ENCODE results near the gene SACM1L. TPM values are rescaled to one million over a fixed set of nuclear protein-coding genes. Genes with fewer than 3 reads are reported as not detected.

SACM1L gene
- total and polyA plus RNA-seq, 2 of the 13 experiments (the other 11 are each of a cell fraction or from before 2014, with no cell fraction given), result 15.1 to 27.8 TPM

- no peak for TF ChIP-seq DBP (CRISPR knock-in tag; IDR thresholded peaks at IDR 0.05; ENCODE audit: not compliant biosample characterization)
- no peak for TF ChIP-seq TRAFD1 (CRISPR knock-in tag; IDR thresholded peaks at IDR 0.05; ENCODE audit: borderline replicate concordance)
- TF ChIP-seq NFATC3 (CRISPR knock-in tag; IDR thresholded peaks at IDR 0.05), result no peak
These were observed 47.4 kb upstream of the SACM1L start (continued) for GRCh38 chr3:45641756-45642155.

GRCh38 chr3:45642731-45643152 lies 46.5 kb upstream of the SACM1L start:
- Histone ChIP-seq H3K27ac (ENCODE audit: extremely low read length, insufficient read depth, low read length) (peak overlapping the region; percentile 3), H3K4me3 (replicated peaks in 1 of 3; ENCODE audit: insufficient read depth in 1 of 3, low read depth in 2 of 3, low read length in 3 of 3) (no peak overlapping the region), H4K20me1 (ENCODE audit: insufficient read depth, low read length) (no peaks in the 10 kb centered on the region), H3K79me2 (ENCODE audit: insufficient read depth, low read length) (peaks cover 41% of the 10 kb centered on the region), H3K9me3 (ENCODE audit: low read length) (no peaks in the 10 kb centered on the region), H3K36me3 (replicated peaks in 1 of 2; ENCODE audit: control insufficient read depth in 1 of 2, insufficient read depth in 2 of 2, low read length in 2 of 2) (0 out of 5 replicates have a peak, but pooled peaks cover 0 to 7% of the 10 kb centered on the region in 2 experiments), H3K4me1 (ENCODE audit: insufficient read depth, low read length) (peaks cover 93% of the 10 kb centered on the region), H3K9ac (ENCODE audit: insufficient read depth, low read depth, low read length) (no peak overlapping the region), H2AFZ (ENCODE audit: low read length) (no peak overlapping the region), H3K4me2 (ENCODE audit: low read depth, low read length) (no peak overlapping the region), H3K27me3 (ENCODE audit: control insufficient read depth in 1 of 2, insufficient read depth in 2 of 2, low read length in 2 of 2) (no peaks in the 10 kb centered on the region)
- no peak for DNase-seq (ENCODE audit: low spot score)
- intact Hi-C loops (cut with micrococcal nuclease; ENCODE audit: unreplicated experiment), result no loop called here
- BruUV-seq (replicated peaks), result no TSS peak
- ATAC-seq, result no peak
- no peak for FAIRE-seq
- POLR2A ChIA-PET, result no interaction called here
- in situ Hi-C loops (cut with HindIII; ENCODE audit: extremely low pct_ligation_motif_present, low pct_unique_long_range_greater_than_20kb), result no loop called here
- CTCF ChIA-PET (ENCODE audit: low intra/inter-chr PET ratio, low total read pairs), result no interaction called here
- TF ChIP-seq SMARCE1 (IDR thresholded peaks at IDR 0.05; ENCODE audit: borderline replicate concordance), result no peak
- TF ChIP-seq, protein P1, sequence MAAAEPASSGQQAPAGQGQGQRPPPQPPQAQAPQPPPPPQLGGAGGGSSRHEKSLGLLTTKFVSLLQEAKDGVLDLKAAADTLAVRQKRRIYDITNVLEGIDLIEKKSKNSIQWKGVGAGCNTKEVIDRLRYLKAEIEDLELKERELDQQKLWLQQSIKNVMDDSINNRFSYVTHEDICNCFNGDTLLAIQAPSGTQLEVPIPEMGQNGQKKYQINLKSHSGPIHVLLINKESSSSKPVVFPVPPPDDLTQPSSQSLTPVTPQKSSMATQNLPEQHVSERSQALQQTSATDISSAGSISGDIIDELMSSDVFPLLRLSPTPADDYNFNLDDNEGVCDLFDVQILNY (CRISPR knock-in tag; conservative IDR thresholded peaks at IDR 0.05), result no peak
- TF ChIP-seq FOXC1 (CRISPR knock-in tag; IDR thresholded peaks at IDR 0.05; ENCODE audit: borderline replicate concordance), result no peak
- no peak for TF ChIP-seq GABPA (IDR thresholded peaks at IDR 0.05; ENCODE audit: low read depth, low read length)
- TF ChIP-seq GABPA (CRISPR knock-in tag; IDR thresholded peaks at IDR 0.05; ENCODE audit: low read depth), result no peak
- TF ChIP-seq, protein P2, sequence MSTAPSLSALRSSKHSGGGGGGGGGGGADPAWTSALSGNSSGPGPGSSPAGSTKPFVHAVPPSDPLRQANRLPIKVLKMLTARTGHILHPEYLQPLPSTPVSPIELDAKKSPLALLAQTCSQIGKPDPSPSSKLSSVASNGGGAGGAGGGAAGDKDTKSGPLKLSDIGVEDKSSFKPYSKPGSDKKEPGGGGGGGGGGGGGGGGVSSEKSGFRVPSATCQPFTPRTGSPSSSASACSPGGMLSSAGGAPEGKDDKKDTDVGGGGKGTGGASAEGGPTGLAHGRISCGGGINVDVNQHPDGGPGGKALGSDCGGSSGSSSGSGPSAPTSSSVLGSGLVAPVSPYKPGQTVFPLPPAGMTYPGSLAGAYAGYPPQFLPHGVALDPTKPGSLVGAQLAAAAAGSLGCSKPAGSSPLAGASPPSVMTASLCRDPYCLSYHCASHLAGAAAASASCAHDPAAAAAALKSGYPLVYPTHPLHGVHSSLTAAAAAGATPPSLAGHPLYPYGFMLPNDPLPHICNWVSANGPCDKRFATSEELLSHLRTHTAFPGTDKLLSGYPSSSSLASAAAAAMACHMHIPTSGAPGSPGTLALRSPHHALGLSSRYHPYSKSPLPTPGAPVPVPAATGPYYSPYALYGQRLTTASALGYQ (CRISPR knock-in tag; IDR thresholded peaks at IDR 0.05), result no peak
- TF ChIP-seq ARNTL (CRISPR knock-in tag; IDR thresholded peaks at IDR 0.05), result no peak
- no peak for TF ChIP-seq DMAP1 (CRISPR knock-in tag; IDR thresholded peaks at IDR 0.05)
- no peak for TF ChIP-seq MED13 (CRISPR knock-in tag; IDR thresholded peaks at IDR 0.05)
- no peak for TF ChIP-seq ZNF703 (CRISPR knock-in tag; IDR thresholded peaks at IDR 0.05; ENCODE audit: borderline replicate concordance)
- WGBS (ENCODE audit: low lambda C conversion rate), result 100% methylated on average over 5 of the region's 6 CpGs
